Measurements from ENCODE around the gene LEO1.
A peak's percentile ranks its signal among the peaks of the same experiment; 100 is the strongest.

LEO1 gene

GRCh38 chr15:51971375-51972133, at the start of gene LEO1:
Gene LEO1, minus strand, starts transcription at chr15:51971778. Its CDS starts 33 bp downstream, at chr15:51971745.
- DNase-seq (ENCODE audit: low spot score), result peak; percentile 90

GRCh38 chr15:52021128-52021671, 49.6 kb upstream of the LEO1 start:
- peak; percentile 38 for DNase-seq (ENCODE audit: low spot score)

GRCh38 chr15:52020221-52021085, 48.9 kb upstream of the LEO1 start:
- peak; percentile 25 for DNase-seq (ENCODE audit: low spot score)

GRCh38 chr15:52019394-52020220, 48.0 kb upstream of the LEO1 start:
- DNase-seq (ENCODE audit: low spot score), result peak; percentile 74

GRCh38 chr15:52018693-52019393, 47.3 kb upstream of the LEO1 start, which contains the start of gene MAPK6:
Gene MAPK6, plus strand, starts transcription at chr15:52019219. Its CDS starts 27,242 bp downstream, at chr15:52046461.
- peak; percentile 97 for DNase-seq (ENCODE audit: low spot score)

GRCh38 chr15:52018244-52018643, 46.7 kb upstream of the LEO1 start:
- no peak for DNase-seq (ENCODE audit: low spot score)

GRCh38 chr15:52016316-52016715, 44.7 kb upstream of the LEO1 start:
- DNase-seq (ENCODE audit: low spot score), result no peak

GRCh38 chr15:52014616-52015015, 43.0 kb upstream of the LEO1 start:
- no peak for DNase-seq (ENCODE audit: low spot score)

GRCh38 chr15:52013151-52013791, 41.7 kb upstream of the LEO1 start:
- DNase-seq (ENCODE audit: low spot score), result no peak

- no peak for DNase-seq (ENCODE audit: low spot score)
These were observed 40.6 kb upstream of the LEO1 start for GRCh38 chr15:52012210-52012609.

- DNase-seq (ENCODE audit: low spot score), result no peak
These were observed 40.1 kb upstream of the LEO1 start for GRCh38 chr15:52011711-52012144.

GRCh38 chr15:52010633-52011595, 39.3 kb upstream of the LEO1 start:
- no peak for DNase-seq (ENCODE audit: low spot score)

- peak; percentile 42 for DNase-seq (ENCODE audit: low spot score)
These were observed 37.3 kb upstream of the LEO1 start for GRCh38 chr15:52008698-52009434.

- no peak for DNase-seq (ENCODE audit: low spot score)
These were observed 36.8 kb upstream of the LEO1 start for GRCh38 chr15:52008359-52008697.

- DNase-seq (ENCODE audit: low spot score), result no peak
These were observed 35.2 kb upstream of the LEO1 start for GRCh38 chr15:52006702-52007340.

- no peak for DNase-seq (ENCODE audit: low spot score)
These were observed 34.4 kb upstream of the LEO1 start for GRCh38 chr15:52005748-52006701.

GRCh38 chr15:52004806-52005205, 33.2 kb upstream of the LEO1 start:
- no peak for DNase-seq (ENCODE audit: low spot score)

Measured in germinal center (tissue), 1 donor.